HFF-Myc (cell line): ENCODE data around the gene SLC35D2.
A peak's percentile ranks its signal among the peaks of the same experiment; 100 is the strongest.

Experiments used
- DNase-seq: peaks from one replicate; pipeline ENCODE4 v3.0.0-alpha.2; 2011; ENCODE audit warnings: low read depth; ENCODE audit errors: extremely low read depth
- H3K4me3 ChIP-seq: replicated peaks from 2 replicates; pipeline ENCODE4 v1.5.1; 2011; ENCODE audit warnings: low read depth, mild to moderate bottlenecking, control low read depth, low read length
- TF ChIP-seq, protein P1 (sequence below): IDR thresholded peaks from 2 replicates; pipeline ENCODE4 v1.5.1; 2012; ENCODE audit warnings: mild to moderate bottlenecking, low read depth, low read length, control low read depth; ENCODE audit errors: missing control alignments

Gene SLC35D2

GRCh38 chr9:96420468-96421219 lies 37.1 kb upstream of the SLC35D2 start:
- TF ChIP-seq, protein P1, sequence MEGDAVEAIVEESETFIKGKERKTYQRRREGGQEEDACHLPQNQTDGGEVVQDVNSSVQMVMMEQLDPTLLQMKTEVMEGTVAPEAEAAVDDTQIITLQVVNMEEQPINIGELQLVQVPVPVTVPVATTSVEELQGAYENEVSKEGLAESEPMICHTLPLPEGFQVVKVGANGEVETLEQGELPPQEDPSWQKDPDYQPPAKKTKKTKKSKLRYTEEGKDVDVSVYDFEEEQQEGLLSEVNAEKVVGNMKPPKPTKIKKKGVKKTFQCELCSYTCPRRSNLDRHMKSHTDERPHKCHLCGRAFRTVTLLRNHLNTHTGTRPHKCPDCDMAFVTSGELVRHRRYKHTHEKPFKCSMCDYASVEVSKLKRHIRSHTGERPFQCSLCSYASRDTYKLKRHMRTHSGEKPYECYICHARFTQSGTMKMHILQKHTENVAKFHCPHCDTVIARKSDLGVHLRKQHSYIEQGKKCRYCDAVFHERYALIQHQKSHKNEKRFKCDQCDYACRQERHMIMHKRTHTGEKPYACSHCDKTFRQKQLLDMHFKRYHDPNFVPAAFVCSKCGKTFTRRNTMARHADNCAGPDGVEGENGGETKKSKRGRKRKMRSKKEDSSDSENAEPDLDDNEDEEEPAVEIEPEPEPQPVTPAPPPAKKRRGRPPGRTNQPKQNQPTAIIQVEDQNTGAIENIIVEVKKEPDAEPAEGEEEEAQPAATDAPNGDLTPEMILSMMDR, result no peak
- H3K4me3 ChIP-seq, result no peak overlapping the region
- DNase-seq, result peak; percentile 87

DNA sequence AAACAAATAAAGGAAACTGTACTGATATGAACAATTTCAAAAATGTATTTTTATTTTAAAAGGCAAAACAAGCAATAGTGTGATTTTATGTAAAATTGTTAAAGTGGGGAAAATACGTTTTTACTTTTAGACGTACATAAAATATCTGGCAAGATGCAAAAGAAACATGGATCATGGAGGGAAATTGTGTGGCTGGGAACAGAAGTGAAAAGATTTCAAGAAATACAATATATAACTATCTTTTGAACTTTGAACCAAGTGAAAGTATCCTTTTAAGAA lies 36.1 kb upstream of the SLC35D2 start:
- TF ChIP-seq, protein P1, result no peak
- peak overlapping the region; percentile 63 for H3K4me3 ChIP-seq
- DNase-seq, result no peak

GRCh38 chr9:96418920-96419690 lies 35.6 kb upstream of the SLC35D2 start:
- H3K4me3 ChIP-seq, result peak overlapping the region; percentile 63
- TF ChIP-seq, protein P1, result no peak
- no peak for DNase-seq

- peak; percentile 79 for DNase-seq
- H3K4me3 ChIP-seq, result peak within 1 kb of the TSS; percentile 63
- TF ChIP-seq, protein P1, result no peak
Observed at GRCh38 chr9:96418083-96418919, 34.8 kb upstream of the SLC35D2 start, which contains the start of gene ZNF367. ZNF367 (minus strand) TSS chr9:96418370; CDS start chr9:96418032, 338 bp downstream.

- DNase-seq, result no peak
- TF ChIP-seq, protein P1, result no peak
- peak overlapping the region; percentile 63 for H3K4me3 ChIP-seq
Observed at GRCh38 chr9:96417661-96418082, 34.2 kb upstream of the SLC35D2 start.

DNA sequence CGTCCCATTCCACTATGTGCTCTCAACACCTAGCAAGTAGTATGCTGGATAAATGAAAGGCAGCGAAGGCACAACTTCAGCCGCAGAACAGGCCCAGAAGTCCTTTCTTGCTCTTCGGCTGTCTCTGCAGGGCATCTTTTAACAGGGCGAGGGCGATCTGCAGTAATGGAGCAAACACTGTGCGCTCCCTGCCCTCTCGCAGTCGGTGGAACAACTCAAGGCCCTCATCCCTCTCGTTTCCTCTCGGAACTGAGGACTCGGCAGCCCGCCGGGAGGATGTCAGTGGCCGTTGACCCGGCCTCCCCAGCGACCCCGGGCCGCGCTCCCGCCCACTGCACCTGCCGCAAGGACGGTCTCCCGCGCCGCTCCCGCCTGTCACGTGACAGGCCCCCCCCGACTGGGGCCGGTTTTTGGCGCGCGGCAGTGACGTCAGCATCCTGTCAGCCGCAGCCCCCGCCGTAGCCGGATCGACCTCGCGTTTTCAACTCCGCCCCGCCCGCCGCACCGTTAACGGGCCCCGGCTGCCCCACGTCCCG lies 33.6 kb upstream of the SLC35D2 start:
- TF ChIP-seq, protein P1, result no peak
- no peak for DNase-seq

More for the DNA sequence above, 33.6 kb upstream of the SLC35D2 start:
- H3K4me3 ChIP-seq, result peak overlapping the region; percentile 63
